Epidermal melanocyte (primary cell): ENCODE results near the gene GRIN2A.
A peak's percentile ranks its signal among the peaks of the same experiment; 100 is the strongest.

Source experiments
- DNase-seq: peaks from one replicate; pipeline ENCODE4 v3.0.0; 2011; ENCODE audit warnings: low spot score; ENCODE audit not compliant: insufficient read length

Gene GRIN2A

DNA sequence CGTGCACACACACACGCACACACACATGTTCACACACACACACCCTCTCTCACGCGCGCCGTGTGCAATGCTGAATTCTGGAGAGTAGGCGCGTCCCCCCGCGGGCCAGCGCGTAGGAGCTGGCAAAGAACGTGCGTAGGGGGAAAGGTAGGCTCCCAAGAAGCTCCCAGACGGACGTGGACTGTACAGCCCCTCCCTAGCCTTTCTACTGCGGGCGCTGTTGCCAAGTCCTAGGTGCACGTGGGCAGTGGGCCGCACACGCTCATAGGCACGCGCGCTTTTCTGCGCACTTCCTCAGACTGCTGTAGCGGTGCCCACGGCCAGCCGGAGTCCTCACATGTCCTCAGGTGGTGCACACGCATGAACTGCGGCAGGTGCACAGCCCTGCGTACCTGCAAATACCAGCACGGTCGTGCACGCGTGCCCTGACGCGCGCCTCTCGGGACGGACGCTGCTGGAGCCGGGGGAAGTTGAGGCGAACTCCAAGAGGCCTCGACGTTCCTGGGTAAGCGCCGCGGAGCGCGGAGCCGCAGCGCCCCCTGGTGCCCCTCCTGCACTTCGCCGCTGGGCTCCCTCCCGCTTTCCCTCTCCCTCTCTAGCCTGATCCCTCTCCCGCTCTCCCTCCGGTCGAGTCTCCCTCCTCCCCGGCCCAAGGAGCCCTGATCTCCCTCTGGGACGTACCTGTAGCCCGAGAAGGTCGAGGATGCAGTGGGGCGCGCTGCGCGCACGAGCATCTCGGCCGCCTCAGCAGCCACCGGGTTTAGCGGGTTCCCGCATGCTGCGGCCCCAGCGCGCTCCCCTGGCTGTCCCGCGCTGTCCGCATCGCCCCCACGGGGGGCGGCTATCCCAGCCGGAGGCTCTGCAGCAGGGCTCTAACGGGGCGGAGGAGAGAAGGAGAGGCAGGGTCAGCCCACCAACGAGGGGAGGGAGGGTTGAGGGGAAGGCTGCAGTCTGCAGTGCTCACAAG is 749 bp downstream of the GRIN2A start:
- DNase-seq: peak; percentile 50

DNA sequence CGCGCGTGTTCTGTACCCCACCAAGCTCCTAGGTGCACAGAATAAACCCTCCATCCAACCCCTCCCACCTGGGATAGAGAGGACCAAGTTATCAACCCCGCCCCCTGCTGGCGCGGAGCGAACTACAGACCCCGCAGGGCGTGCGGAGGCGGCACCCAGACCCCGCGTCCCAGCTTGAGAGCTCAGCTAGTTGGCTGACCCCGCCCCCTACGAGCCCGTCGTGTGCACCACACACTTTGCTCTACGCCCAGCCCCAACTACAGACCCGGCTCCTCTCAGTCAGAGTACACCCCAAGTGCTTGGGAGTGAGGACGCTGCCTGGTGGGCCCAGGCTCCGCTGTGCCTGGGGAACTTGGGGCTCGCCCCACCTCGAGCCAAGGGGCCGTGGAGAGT is 1.5 kb downstream of the GRIN2A start:
- no peak for DNase-seq

DNA sequence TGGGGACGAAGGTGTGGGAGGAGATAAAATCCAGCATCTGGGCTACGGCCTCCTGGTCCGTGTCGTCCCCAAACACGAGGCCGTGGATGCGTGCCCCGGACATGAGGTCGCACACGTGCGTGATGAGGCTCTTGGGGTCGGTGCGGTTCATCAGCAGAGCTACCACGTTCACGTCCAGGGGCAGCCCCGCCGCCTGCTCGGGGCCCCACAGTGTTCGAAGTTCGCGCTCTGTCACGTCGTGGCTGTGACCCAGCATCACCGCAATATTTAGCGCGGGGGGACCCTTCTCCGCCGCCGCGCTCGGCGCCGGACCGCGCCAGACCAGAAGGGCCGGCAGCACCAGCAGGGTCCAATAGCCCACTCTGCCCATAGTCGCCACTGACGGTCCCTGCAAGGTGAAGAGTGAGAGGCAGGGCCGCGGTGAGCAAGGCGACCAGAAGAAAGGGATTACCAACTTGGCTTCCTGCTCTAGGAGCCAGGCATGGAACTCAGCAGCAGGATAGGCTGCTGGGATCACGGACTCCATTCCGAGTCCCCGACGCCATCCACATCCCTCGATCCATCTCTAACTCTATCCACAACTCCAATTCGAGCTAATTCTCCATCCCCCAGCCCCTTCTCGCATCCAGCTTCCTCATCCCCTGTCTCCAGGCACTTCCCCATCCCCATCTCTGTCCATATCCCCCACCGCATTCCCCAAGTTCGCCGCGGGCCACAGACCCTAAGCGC is 2.0 kb downstream of the GRIN2A start:
- no peak for DNase-seq

DNA sequence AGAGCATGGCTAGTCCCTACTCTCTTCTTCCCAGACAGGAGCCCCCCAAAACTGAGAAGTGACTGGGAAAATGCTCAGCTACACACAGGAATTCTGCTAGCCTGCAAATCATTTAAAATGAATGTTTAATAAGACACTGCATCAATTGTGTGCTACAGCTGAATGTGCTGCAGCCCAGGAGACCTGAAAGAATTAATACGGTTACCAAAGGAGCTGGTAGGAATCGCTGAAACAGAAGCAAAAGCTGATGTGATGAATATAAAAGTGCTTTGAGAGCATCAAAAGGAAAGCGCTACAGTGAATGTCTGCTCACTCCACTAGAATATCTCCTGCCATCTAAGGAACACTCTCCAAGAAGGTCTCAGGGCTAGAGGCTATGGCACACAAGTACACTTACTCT is 3.7 kb downstream of the GRIN2A start:
- DNase-seq: no peak

DNA sequence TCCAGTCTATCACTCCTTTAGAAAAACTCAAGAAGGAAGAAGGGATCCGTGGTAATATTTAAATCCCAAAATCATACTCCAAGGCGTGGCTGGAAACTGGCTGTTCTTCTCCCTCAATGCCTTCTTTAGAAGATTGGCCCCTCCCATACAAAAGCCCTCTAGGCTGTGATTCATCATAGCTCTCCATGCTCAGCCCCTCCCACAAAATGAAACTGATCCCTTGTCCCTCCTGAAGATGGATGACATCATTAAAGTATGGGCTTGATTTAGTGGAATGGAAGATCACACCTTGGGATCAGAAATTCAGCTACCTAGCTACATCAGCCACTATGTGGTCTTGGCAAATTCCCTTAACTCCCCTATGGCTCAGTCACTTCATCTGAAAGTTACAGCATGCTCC is 4.1 kb downstream of the GRIN2A start:
- no peak for DNase-seq

DNA sequence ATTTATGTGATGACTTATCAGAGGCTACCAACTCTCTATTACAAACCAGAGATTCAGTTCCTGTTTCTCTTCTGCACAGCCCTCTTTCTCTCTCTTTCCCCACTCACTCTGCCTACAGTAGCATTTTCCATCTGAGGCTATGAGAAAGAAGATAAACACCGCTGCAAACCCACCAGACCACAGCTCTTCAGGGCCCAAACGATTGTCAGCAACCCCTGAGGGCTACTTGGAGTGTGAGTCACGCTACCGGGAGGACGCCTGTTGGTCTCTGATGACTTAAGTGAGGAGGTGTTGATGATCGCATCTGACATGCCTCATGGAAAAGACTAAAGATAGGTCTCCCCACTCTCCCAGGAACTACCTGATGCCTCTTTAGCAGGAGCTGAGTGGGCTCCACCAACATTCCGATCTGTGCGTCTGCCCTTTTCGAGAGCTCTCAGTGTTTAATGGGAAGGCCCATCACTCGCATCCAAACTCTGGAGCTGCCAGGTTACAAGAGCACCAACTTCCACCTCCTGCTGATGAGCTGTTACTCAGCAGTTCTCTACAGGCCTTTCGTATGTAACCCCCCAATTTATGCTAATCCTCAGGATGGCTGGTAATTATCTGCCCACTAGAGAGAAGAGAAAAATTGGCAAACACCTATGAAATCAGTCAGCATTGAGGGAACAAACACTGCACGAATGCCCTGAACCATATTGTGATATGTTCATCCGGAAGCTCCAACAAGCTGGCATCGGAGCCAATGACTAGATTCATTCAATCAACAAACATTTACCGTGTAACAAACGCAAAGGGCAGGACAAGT is 9.2 kb downstream of the GRIN2A start:
- no peak for DNase-seq

DNA sequence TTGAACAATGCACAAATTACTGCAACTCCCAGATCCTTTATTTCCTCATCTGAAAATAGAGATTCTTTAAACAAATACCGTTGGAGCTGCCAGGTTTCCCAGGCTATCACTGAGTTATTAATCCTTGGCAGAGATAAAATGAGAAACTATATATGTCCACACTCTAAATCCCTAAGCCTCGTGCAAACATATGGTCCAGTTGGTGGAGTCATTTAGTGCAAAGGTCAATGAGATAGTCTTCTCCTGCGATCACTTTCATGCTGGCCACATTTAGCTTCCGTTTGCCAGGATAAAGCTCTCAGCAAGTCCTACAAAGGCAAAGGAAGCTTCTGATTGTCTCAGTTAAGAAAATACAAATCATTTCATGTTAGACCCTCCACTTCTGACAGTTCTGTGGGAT is 11.0 kb downstream of the GRIN2A start:
- no peak for DNase-seq

DNA sequence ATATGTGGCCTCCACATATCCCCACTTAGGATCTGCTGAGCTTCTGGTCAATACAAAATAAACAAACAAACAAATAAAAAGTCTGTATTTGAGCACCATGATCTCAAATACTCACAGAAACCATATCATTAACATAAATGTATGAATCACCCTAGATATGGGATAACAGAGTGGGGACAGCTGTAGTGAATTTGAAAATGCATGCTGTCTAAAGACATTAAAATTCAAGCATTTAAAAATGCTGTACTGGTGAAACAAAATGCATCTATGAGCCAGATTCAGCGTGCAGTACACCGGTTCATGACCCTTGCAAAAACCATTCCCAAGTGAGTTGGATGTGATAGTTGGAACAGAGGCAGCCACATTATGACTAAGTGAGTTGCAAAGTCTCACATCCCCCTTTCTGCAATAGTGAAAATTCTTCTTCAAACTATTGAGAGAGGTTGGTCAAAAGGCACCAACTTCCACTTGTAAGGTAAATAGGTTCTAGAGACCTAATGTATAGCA is 12.3 kb downstream of the GRIN2A start:
- DNase-seq: no peak

DNA sequence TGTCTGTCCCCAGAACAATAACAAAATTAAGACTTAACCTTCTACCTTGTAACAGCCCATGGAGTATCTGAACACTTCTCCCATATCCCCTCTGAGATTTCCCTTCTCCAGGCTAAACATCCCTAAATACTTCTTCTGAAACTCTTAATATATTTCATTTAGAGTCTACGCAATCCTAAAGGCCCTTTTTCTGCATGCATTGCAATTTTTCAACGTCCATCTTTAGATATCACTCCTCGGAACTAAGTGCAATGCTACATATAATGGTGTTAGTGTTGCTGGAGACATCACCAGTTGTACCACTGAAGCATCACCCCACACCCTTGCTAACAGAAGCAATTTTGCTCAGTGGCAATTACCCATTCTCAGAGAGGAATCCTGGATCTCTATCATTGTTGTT is 13.2 kb downstream of the GRIN2A start:
- DNase-seq: no peak

DNA sequence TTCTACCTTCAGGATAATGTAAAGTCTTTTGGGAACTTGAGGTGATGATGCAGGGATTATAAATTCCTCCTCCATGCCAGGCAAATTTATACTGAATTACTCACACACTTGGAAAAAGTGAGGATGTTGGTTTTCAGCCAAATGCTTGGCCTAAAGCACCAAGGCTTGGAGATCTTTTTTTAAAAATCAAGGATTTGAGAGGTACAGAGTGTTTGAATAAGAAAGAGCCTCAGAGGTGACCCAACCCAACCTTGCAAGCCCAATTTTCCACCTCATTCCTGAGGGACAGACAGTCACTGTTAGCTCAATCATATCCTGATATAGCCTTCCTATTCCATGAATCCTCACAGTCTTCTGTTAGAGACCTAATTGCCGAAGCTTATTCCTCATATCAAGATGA is 14.0 kb downstream of the GRIN2A start:
- no peak for DNase-seq

DNA sequence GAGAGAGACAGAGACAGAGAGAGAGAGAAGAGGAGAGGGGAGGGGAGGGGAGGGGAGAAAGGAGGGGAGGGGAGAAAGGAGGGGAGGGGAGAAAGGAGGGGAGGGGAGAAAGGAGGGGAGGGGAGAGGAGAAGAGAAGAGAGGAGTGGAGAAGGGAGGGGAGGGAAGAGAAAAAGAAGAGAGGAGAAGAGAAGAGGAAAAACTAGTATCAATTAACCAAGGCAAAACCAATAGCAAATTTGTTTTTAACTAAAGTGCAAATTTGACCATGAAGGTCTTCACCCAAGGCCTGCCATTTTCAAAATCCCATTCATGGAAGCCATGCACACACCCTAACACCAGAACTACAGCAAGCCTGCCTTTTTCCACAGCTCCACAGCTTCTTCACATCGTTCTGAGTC is 16.6 kb downstream of the GRIN2A start:
- no peak for DNase-seq

DNA sequence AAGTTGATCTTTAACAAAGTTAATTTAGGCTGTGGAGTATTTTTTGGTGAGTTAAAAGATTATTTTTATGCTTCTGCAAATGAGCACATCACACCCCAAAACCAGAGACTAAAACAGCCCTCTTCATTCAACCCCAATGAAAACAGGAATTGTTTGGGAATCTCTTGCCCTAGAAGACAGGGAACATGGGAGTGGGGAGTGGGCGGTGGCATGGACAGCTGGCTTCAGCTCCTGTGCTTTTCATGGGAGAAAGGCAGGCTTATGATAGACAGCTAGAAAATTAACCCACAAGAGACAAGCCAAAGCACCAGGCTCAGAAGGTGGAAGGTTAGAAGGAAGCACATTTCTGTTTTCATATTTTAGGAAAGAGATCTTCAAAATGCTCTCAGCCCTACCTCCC is 19.2 kb downstream of the GRIN2A start:
- no peak for DNase-seq

DNA sequence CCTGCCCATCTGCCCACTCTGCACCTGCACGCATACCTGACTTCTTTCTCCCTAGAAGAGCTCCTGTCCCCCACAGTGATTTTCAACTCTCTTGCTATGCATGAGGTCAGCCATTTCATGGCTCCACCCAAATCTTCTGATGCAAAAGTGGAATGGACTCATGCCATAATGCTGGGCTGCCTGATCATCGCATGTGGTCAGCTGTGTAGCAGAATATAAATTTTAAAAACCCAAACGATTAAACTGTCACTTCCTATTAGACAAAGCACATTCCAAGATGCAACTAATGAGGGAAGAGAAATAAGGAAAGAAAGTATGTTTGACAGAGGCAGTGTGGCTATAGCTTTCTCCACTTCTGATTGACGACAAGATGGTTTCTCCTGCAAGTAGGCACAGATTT is 26.1 kb downstream of the GRIN2A start:
- no peak for DNase-seq

DNA sequence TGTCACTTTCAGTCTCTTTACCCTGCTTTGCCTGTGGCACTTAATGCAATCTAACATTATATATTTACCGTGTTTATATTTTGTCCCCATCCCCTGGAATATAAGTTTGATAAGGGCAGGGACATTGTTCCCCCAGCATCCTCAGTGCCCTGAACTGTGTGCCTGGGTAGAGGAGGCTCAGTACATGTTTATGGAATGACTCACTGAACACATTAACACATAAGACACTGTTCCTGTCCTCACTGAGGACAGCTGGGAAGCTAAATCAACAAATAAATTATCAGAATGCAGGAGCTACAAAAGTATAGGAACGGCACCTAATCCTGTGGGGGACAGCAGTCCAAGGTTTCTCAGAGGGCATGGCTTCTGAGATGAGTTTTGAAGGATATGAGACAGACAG is 27.8 kb downstream of the GRIN2A start:
- DNase-seq: no peak

DNA sequence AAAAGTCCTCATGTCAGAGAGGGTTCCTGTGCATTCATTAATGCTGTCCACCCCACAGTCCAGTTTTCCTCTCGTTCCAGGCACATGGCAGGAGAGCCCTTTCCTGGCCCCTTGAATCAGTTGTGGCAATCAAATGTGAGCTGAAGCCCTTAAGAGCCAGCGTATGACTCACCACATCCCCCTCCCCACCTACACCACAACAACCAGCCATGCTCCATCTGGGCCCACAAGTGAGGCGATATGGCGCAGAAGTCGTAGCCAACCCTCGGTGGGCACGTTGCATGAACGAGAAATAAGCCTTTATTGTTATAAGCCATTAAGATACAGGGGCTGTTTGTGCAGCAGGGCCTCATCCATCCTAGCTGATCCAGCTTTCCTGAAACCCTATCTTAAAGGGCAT is 28.2 kb downstream of the GRIN2A start:
- no peak for DNase-seq

DNA sequence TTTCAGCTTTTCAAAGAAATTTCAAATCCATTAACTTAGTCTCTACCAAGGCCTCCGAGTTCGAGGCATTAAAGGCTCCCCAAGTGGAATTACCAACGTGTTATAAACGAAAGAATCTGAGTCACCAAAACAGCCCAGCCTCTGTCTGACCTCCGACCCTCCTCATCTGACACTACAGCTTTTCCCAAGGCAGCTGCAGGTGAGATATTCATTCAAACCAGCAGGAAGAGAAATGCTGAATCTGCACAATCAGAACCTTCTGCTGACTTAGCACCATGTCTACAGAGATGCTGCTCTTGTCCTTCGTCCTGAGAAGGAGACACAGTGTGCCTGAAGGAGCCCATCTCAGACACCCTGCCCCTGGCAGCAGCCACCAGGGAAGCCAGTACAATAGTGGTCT is 30.5 kb downstream of the GRIN2A start:
- no peak for DNase-seq

DNA sequence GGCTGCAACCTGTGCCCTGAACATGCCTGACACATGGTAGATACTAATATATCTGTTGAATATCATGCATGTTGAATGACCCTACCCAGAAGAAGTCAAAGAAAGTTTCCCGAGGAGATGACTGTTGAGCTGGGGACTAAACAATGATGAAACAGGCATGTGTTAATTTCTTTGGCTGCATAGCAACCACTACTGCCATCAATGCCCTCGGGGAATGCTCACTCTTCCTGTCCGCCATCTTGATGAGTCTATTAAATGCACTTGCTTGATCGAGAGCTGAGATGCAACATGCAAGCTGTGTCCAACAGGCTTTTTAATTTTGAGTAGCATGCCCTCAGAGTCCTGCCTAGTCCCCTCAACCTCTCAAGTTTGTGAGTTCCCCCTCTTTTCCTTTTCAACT is 31.3 kb downstream of the GRIN2A start:
- no peak for DNase-seq

DNA sequence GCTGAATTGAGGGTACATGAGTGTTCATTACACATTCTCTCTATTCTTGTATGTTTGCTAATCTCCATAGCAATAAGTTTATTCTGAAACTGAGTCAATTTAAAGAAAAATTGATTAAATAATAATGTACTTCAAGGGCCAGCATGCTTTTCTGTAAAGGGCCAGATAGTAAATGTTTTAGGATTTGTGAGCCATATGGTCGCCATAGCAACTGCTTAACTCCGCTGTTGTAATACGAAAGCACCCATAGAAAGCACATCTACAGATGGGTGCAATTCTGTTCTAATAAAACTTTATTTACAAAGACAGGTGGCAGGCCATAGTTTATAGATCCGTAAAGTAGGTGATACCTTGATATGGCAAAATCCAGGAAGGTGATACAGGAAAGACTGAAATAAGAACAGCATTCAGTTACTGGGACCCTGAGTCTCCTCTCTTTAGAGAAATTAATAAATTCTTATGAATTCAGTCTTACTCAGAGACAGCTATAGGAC is 36.6 kb downstream of the GRIN2A start:
- no peak for DNase-seq

DNA sequence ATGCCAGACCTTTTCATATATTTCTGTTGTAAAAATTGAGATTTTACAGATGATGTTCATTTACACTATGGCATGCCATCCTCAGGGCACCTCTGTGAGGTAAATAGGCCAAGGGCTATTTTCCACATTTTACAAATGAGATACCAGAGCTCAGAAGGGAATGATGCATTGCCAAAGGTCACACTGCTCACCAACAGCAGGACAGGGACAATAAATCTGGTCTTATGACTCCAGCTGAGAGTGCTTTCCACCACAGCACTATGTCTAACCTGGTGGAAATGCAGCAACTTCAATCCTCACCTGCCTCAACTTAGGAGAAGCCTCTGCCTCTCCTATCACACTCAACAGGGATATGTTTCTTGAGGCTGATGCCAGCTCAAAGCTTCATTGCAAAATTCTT is 40.6 kb downstream of the GRIN2A start:
- no peak for DNase-seq

DNA sequence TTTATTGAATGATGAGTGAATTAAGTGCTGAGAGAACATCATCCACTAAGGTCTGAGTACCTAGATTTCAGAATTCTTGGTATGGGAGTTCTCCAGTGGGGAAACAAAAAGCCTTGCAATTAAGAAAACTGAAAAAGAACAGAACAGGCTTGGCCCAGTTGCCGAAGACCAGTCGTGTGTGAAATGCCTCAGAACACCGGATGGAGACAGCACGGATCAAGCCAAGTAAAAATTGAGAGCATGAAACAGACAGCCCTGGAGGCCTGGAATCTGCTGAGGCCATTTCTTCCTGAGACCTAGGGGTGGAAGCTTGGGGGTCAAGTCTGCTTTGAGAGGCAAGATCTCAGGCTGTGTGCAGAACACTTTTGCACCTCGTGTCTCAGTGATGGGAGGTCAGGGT is 43.3 kb downstream of the GRIN2A start:
- DNase-seq: no peak

DNA sequence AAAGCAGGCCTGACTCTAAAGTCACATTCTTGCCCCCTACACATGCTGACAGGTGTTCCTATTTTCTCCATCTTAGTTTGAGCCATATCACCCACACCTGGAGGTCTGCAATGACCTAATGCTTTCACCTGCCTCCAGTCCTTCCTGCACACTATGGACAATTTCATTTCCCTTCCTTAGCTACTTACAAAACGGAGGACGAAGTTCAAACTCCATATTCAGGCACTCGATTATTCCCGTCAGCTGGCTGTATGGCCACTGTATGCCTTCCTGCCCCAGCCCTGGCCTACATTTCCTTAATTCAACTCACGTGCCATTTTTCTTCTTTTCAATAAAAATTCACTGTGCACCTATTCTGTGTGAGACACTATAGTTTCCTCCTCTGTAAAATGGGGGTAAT is 44.9 kb downstream of the GRIN2A start:
- DNase-seq: no peak

DNA sequence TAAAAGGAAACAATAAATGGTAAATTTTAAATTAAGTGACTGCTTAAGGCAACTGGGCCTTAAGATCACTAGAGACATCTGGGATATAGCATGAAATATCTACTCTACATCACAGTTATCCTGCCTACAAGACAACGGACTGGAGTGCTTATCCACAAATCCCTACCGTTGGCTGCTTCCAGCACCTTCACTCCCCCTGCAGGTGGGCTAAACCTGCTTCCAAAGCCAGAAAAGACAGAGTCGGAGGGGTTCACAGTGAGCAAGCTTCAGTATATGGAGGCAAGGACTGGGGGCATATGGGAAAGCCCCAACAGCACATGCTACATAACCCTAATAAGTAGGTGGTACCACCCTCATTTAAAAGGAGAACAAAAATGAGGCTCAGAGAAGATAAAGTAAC is 45.3 kb downstream of the GRIN2A start:
- DNase-seq: no peak
